HUDEP-2 (cell line): Measurements from ENCODE around the gene PSME1.

ENCODE experiments used
- DNase-seq, 76 experiments: peaks; one replicate each; lab custom pipeline; 2025; ENCODE audit not compliant: unreplicated experiment in 76 of 76; lab: John Stamatoyannopoulos, UW

The PSME1 gene

GRCh38 chr14:24135834-24136683 lies at the start of gene PSME1:
Gene PSME1, plus strand, starts transcription at chr14:24136194. Its CDS starts 69 bp downstream, at chr14:24136263.
- peak in 74 of 76 experiments; percentile 21 to 95 (median 86) for DNase-seq

GRCh38 chr14:24087004-24087403 lies 49.0 kb upstream of the PSME1 start:
- DNase-seq, result no peak

GRCh38 chr14:24088095-24088494 lies 47.9 kb upstream of the PSME1 start:
- DNase-seq, result no peak

- DNase-seq, result no peak
Observed at GRCh38 chr14:24089890-24090289, 46.1 kb upstream of the PSME1 start.

GRCh38 chr14:24092110-24092504 lies 43.9 kb upstream of the PSME1 start:
- no peak for DNase-seq

GRCh38 chr14:24092505-24093206 lies 43.3 kb upstream of the PSME1 start:
- DNase-seq, result no peak

GRCh38 chr14:24093207-24093900 lies 42.6 kb upstream of the PSME1 start:
- no peak for DNase-seq

- DNase-seq, result peak in 75 of 76 experiments; percentile 74 to 98 (median 96)
Observed at GRCh38 chr14:24093901-24094840, 41.8 kb upstream of the PSME1 start, which contains the start of gene PCK2. Gene PCK2, plus strand, starts transcription at chr14:24094311. Its CDS starts 95 bp downstream, at chr14:24094406.

- DNase-seq, result peak in 13 of 76 experiments; percentile 19 to 81 (median 37)
Observed at GRCh38 chr14:24094841-24095270, 41.1 kb upstream of the PSME1 start.

- DNase-seq, result peak in 75 of 76 experiments; percentile 55 to 96 (median 89)
Observed at GRCh38 chr14:24095271-24096068, 40.5 kb upstream of the PSME1 start.

GRCh38 chr14:24096545-24097181 lies 39.3 kb upstream of the PSME1 start:
- DNase-seq, result no peak

GRCh38 chr14:24098229-24098926 lies 37.6 kb upstream of the PSME1 start:
- DNase-seq, result no peak

GRCh38 chr14:24098927-24099813 lies 36.8 kb upstream of the PSME1 start:
- no peak for DNase-seq

GRCh38 chr14:24100197-24100981 lies 35.6 kb upstream of the PSME1 start:
- no peak for DNase-seq

- DNase-seq, result no peak
Observed at GRCh38 chr14:24100982-24101494, 35.0 kb upstream of the PSME1 start.
